H1 (cell line): ENCODE measurements around the gene S100A6. TPM values are rescaled to one million over a fixed set of nuclear protein-coding genes. Genes with fewer than 3 reads are reported as not detected.
"Not testable (repeated sequence)": the region's sequence is repeated elsewhere in the genome, so short reads cannot be mapped to it uniquely, and the experiment has no call there.

Experiments used
- CTCF ChIA-PET: fragments of 300-600 bp; sonication (Branson Sonifier 250); formaldehyde crosslinking; loops from one replicate; lab custom pipeline; 2021; ENCODE audit not compliant: partially characterized antibody; lab: Charles Lee
- POLR2A ChIA-PET: fragments of 300-600 bp; sonication (Branson Sonifier 250); formaldehyde crosslinking; loops from one replicate; lab custom pipeline; 2021; ENCODE audit warnings: inconsistent platforms; ENCODE audit not compliant: partially characterized antibody; lab: Charles Lee
- DNase-seq, 2 experiments: peaks; one replicate each; pipeline versions ENCODE4 v3.0.0 to v3.0.0-alpha.2; 2010 to 2022; ENCODE audit warnings: low spot score in 2 of 2, low read depth in 1 of 2, mixed read lengths in 1 of 2
- FAIRE-seq: peaks from 2 replicates; lab custom pipeline; 2011; peaks lifted over from hg19 to GRCh38; lab: Jason Lieb, UNC
- H2AFZ ChIP-seq: 2 replicates; pipeline ENCODE4 v1.8.1; 2012; ENCODE audit warnings: low read length, inconsistent platforms
- H2AK5ac ChIP-seq: 2 replicates; pipeline ENCODE4 v1.6.1; 2013; ENCODE audit warnings: low read depth, low read length
- H2BK120ac ChIP-seq: replicated peaks from 2 replicates; pipeline ENCODE3; 2013; ENCODE audit warnings: low read depth, low read length, inconsistent platforms
- H2BK12ac ChIP-seq: 2 replicates; pipeline ENCODE4 v1.6.1; 2013; ENCODE audit warnings: low read depth, low read length
- H2BK15ac ChIP-seq: 2 replicates; pipeline ENCODE4 v1.6.1; 2013; ENCODE audit warnings: low read length
- H2BK20ac ChIP-seq: 2 replicates; pipeline ENCODE4 v1.6.1; 2013; ENCODE audit warnings: low read length
- H2BK5ac ChIP-seq: 2 replicates; pipeline ENCODE4 v1.6.1; 2013; ENCODE audit warnings: low read depth, low read length
- H3K14ac ChIP-seq: 2 replicates; pipeline ENCODE4 v1.6.1; 2013; ENCODE audit warnings: inconsistent platforms; ENCODE audit not compliant: insufficient read length
- H3K18ac ChIP-seq: 2 replicates; pipeline ENCODE4 v1.6.1; 2013; ENCODE audit warnings: low read length; ENCODE audit errors: extremely low read depth
- H3K23ac ChIP-seq: 2 replicates; pipeline ENCODE4 v1.6.1; 2013; ENCODE audit warnings: inconsistent platforms; ENCODE audit not compliant: insufficient read length
- H3K23me2 ChIP-seq: 2 replicates; pipeline ENCODE4 v1.6.1; 2013; ENCODE audit warnings: low read depth, low read length
- H3K27ac ChIP-seq: 2 replicates; pipeline ENCODE4 v1.6.1; 2011; ENCODE audit warnings: low read depth, low read length, inconsistent platforms
- H3K27me3 ChIP-seq, 4 experiments: replicated peaks in 1 of 4; 1 replicate in 1 of 4; 2 replicates in 3 of 4; pipeline versions ENCODE4 v1.6.1 to v1.8.1; 2011 to 2013; ENCODE audit warnings: low read length in 3 of 4, mild to moderate bottlenecking in 3 of 4, inconsistent platforms in 2 of 4, mixed read lengths in 2 of 4, moderate library complexity in 1 of 4; ENCODE audit not compliant: control insufficient read depth in 3 of 4, insufficient read depth in 3 of 4; ENCODE audit errors: extremely low read depth in 1 of 4
- H3K36me3 ChIP-seq, 4 experiments: 2 replicates each; pipeline versions ENCODE4 v1.6.1 to v1.8.1; 2011 to 2013; ENCODE audit warnings: mild to moderate bottlenecking in 4 of 4, low read length in 3 of 4, moderate library complexity in 2 of 4, control low read depth in 1 of 4, inconsistent platforms in 1 of 4; ENCODE audit not compliant: insufficient read depth in 4 of 4, control insufficient read depth in 2 of 4
- H3K4ac ChIP-seq: replicated peaks from 2 replicates; pipeline ENCODE3; 2013; ENCODE audit warnings: low read length, low read depth, mixed read lengths, inconsistent platforms; ENCODE audit not compliant: insufficient read length
- H3K4me1 ChIP-seq, 4 experiments: replicated peaks in 1 of 4; 1 replicate in 1 of 4; 2 replicates in 3 of 4; pipeline versions ENCODE4 v1.6.1 to v1.8.1; 2011 to 2013; ENCODE audit warnings: low read length in 3 of 4, inconsistent platforms in 2 of 4, mixed read lengths in 1 of 4; ENCODE audit not compliant: insufficient read depth in 4 of 4, control insufficient read depth in 3 of 4
- H3K4me2 ChIP-seq, 2 experiments: 2 replicates each; pipeline versions ENCODE4 v1.6.1 to v1.8.1; 2011 to 2013; ENCODE audit warnings: low read depth in 2 of 2, low read length in 2 of 2, control low read depth in 1 of 2, inconsistent platforms in 1 of 2, mild to moderate bottlenecking in 1 of 2; ENCODE audit not compliant: insufficient read depth in 1 of 2
- H3K4me3 ChIP-seq, 4 experiments: fragments of 200-600, 300-600 bp in 1 of 4; sonication (generic), shearing (Covaris generic), sonication (Bioruptor Twin) in 1 of 4; 2 replicates each; pipeline versions ENCODE4 v1.5.1 to v1.8.1; 2011 to 2016; ENCODE audit warnings: low read length in 4 of 4, low read depth in 3 of 4, control low read depth in 2 of 4, inconsistent platforms in 2 of 4, mild to moderate bottlenecking in 2 of 4, mixed read lengths in 1 of 4, moderate library complexity in 1 of 4; ENCODE audit not compliant: insufficient read depth in 2 of 4; ENCODE audit errors: extremely low read depth in 1 of 4
- H3K56ac ChIP-seq: replicated peaks from 2 replicates; pipeline ENCODE3; 2013; ENCODE audit warnings: low read depth, mild to moderate bottlenecking, mixed read lengths, low read length, inconsistent platforms; ENCODE audit not compliant: insufficient read length
- H3K79me1 ChIP-seq: 2 replicates; pipeline ENCODE4 v1.6.1; 2013; ENCODE audit warnings: low read depth, low read length, control low read depth
- H3K79me2 ChIP-seq, 2 experiments: 2 replicates each; pipeline versions ENCODE4 v1.6.1 to v1.8.1; 2012 to 2013; ENCODE audit warnings: low read length in 2 of 2, mild to moderate bottlenecking in 2 of 2, inconsistent platforms in 1 of 2; ENCODE audit not compliant: insufficient read depth in 2 of 2, control insufficient read depth in 1 of 2
- H3K9ac ChIP-seq, 4 experiments: replicated peaks in 1 of 4; 1 replicate in 1 of 4; 2 replicates in 3 of 4; pipeline versions ENCODE4 v1.6.1 to v1.8.1; 2011 to 2013; ENCODE audit warnings: low read depth in 3 of 4, low read length in 3 of 4, control low read depth in 2 of 4, mild to moderate bottlenecking in 2 of 4, moderate library complexity in 2 of 4, inconsistent platforms in 1 of 4; ENCODE audit errors: extremely low read depth in 1 of 4
- H3K9me3 ChIP-seq, 2 experiments: 2 replicates each; pipeline versions ENCODE4 v1.6.1 to v1.8.1; 2012 to 2013; ENCODE audit warnings: mild to moderate bottlenecking in 2 of 2, moderate library complexity in 2 of 2, control low read depth in 1 of 2, inconsistent platforms in 1 of 2, low read depth in 1 of 2, low read length in 1 of 2, mixed read lengths in 1 of 2; ENCODE audit not compliant: insufficient read depth in 2 of 2
- H4K20me1 ChIP-seq, 2 experiments: replicated peaks in 1 of 2; 2 replicates each; pipeline versions ENCODE3 to v1.8.1; 2011 to 2013; ENCODE audit warnings: inconsistent platforms in 2 of 2, low read length in 2 of 2, mild to moderate bottlenecking in 1 of 2; ENCODE audit not compliant: insufficient read depth in 2 of 2, control insufficient read depth in 1 of 2
- H4K5ac ChIP-seq: 2 replicates; pipeline ENCODE4 v1.6.1; 2013; ENCODE audit warnings: low read length, low read depth, mixed read lengths, inconsistent platforms; ENCODE audit not compliant: insufficient read length
- H4K8ac ChIP-seq: 2 replicates; pipeline ENCODE4 v1.8.0; 2013; ENCODE audit warnings: mild to moderate bottlenecking, moderate library complexity, low read length, inconsistent platforms; ENCODE audit not compliant: insufficient read depth; ENCODE audit errors: extremely low read depth
- H4K91ac ChIP-seq: replicated peaks from 2 replicates; pipeline ENCODE3; 2013; ENCODE audit warnings: low read length, mixed read lengths, inconsistent platforms; ENCODE audit not compliant: insufficient read length
- FOSL1 ChIP-seq: IDR thresholded peaks from 2 replicates; pipeline ENCODE4 v1.6.1; 2011; ENCODE audit warnings: mild to moderate bottlenecking, low read depth, low read length, moderate library complexity; ENCODE audit not compliant: insufficient read depth
- HDAC2 ChIP-seq, 2 experiments: fragments of 300-600 bp in 1 of 2; sonication (generic) in 1 of 2; IDR thresholded peaks; 2 replicates each; pipeline ENCODE4 v1.6.1; 2011 to 2012; ENCODE audit warnings: low read depth in 2 of 2, low read length in 2 of 2, mild to moderate bottlenecking in 2 of 2, moderate library complexity in 2 of 2, borderline replicate concordance in 1 of 2, inconsistent platforms in 1 of 2
- MAFK ChIP-seq: IDR thresholded peaks from 2 replicates; pipeline ENCODE4 v1.6.1; 2012; ENCODE audit warnings: low read depth, mild to moderate bottlenecking, improper control_type of control experiment, low read length
- WGBS, 2 experiments: shearing (Covaris generic) in 1 of 2; methylation state at CpG; one replicate each; pipeline versions ENCODE4 v1.1.6 to v1.1.7; 2013 to 2015; ENCODE audit warnings: low lambda C conversion rate in 2 of 2, mixed read lengths in 2 of 2, inconsistent platforms in 1 of 2, low coverage in 1 of 2, missing lambda C conversion rate in 1 of 2; ENCODE audit not compliant: insufficient replicate concordance in 2 of 2, insufficient coverage in 1 of 2, insufficient read length in 1 of 2; ENCODE audit errors: extremely low coverage in 1 of 2, missing lambda C conversion rate in 1 of 2; 5-methylcytosine and 5-hydroxymethylcytosine counted together
- polyA plus RNA-seq, 7 experiments: library from polyadenylated mRNA; depleted of rRNA in 3 of 7; stranded (reverse) in 5 of 7; unstranded in 2 of 7; fragments of >200 nt in 5 of 7; fragments of 200-250 nt in 2 of 7; gene quantifications; 1 replicate in 5 of 7; 2 replicates in 1 of 7; 4 replicates in 1 of 7; pipeline versions ENCODE4 v1.2.1 to v1.2.3, GENCODE V29; 2011 to 2013; ENCODE audit warnings: missing spikeins in 2 of 7, mixed read lengths in 2 of 7
- total RNA-seq: library from RNA; stranded (reverse); fragmentation: NEBNext Ultra II Directional; extraction: Animal tissue kit (Norgen Biotek cat#: 25700); gene quantifications from 2 replicates; pipeline ENCODE4 v1.2.1, GENCODE V29; 2021

Gene S100A6
- total and polyA plus RNA-seq, 2 of the 8 experiments (the other 6 are each of a cell fraction or from before 2014, with no cell fraction given) = 11.1 to 63.0 TPM

DNA sequence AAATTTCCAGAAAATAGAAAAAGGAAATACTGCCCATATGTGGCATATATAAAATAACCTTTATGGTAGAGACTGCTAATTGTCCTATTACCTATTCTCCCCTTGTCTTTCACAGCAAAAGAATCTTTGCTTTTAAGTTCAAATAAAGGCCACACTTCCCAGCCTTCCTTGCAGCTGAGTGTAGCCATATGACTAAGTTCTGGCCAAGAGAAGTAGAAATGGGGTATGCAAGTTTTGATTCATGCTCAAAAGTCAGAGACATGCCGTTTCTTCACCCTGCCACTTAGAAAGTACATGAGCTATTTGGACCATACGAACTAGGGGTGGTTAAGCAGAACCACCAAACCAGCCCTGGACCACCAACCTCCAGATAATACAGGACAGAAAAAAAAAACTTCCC, 48.2 kb upstream of the S100A6 start (continued):
- TF ChIP-seq HDAC2 (IDR thresholded peaks at IDR 0.05; ENCODE audit: borderline replicate concordance in 1 of 2, low read depth in 2 of 2, low read length in 2 of 2) (no peak), FOSL1 (no peak), MAFK (no peak)
- TF ChIP-seq, all 59 proteins: peak for 0

DNA sequence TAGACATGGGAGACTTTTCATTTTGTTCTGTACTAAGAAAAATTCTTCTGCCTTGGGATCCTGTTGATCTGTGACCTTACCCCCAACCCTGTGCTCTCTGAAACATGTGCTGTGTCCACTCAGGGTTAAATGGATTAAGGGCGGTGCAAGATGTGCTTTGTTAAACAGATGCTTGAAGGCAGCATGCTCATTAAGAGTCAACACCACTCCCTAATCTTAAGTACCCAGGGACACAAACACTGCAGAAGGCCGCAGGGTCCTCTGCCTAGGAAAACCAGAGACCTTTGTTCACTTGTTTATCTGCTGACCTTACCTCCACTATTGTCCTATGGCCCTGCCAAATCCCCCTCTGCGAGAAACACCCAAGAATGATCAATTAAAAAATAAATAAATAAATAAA, 47.7 kb upstream of the S100A6 start:
- H2BK5ac ChIP-seq, H3K27ac ChIP-seq, H4K8ac ChIP-seq, H2AFZ ChIP-seq, H4K5ac ChIP-seq, H3K14ac ChIP-seq, H3K36me3 ChIP-seq, H2BK20ac ChIP-seq, H2BK15ac ChIP-seq, H2BK12ac ChIP-seq, H2BK120ac ChIP-seq, H3K79me2 ChIP-seq, H3K9ac ChIP-seq, H3K56ac ChIP-seq, H3K23ac ChIP-seq, H3K27me3 ChIP-seq, H2AK5ac ChIP-seq, FAIRE-seq, H4K91ac ChIP-seq, H4K20me1 ChIP-seq, H3K9me3 ChIP-seq, H3K4me3 ChIP-seq, H3K4ac ChIP-seq, H3K79me1 ChIP-seq, H3K18ac ChIP-seq, H3K23me2 ChIP-seq, CTCF ChIA-PET, H3K4me2 ChIP-seq, DNase-seq, H3K4me1 ChIP-seq: not testable (repeated sequence)
- WGBS, 2 experiments = 69% methylated on average over 2 of the region's 3 CpGs; no CpG with 5 or more reads in 1 of the 2 experiments
- POLR2A ChIA-PET = interaction anchor here (1.8 kb wide), 1 partner anchor 48 kb away, joined by 3 read pairs; the partner anchor contains the start of gene S100A6
